Testis (tissue), 3 donors: ENCODE results near the gene GAS5. TPM values are rescaled to one million over a fixed set of nuclear protein-coding genes. Genes with fewer than 3 reads are reported as not detected.

ENCODE experiments used
- DNase-seq: peaks from one replicate; pipeline ENCODE4 v3.0.0-alpha.2; 2019
- H3K27ac ChIP-seq, 2 donors: fragments of 200-600 bp; sonication (generic); one replicate each; pipeline ENCODE4 v1.5.1; 2019
- H3K27me3 ChIP-seq: fragments of 200-600 bp; sonication (generic); one replicate; pipeline ENCODE4 v1.5.1; 2019
- H3K36me3 ChIP-seq: fragments of 200-600 bp; sonication (generic); one replicate; pipeline ENCODE4 v1.5.1; 2017; ENCODE audit warnings: low read depth; ENCODE audit errors: missing control alignments
- H3K4me1 ChIP-seq: fragments of 200-600 bp; sonication (generic); one replicate; pipeline ENCODE4 v1.5.1; 2019
- H3K4me3 ChIP-seq, 2 donors: fragments of 200-600 bp; sonication (generic); one replicate each; pipeline ENCODE4 v1.5.1; 2017 to 2019
- H3K9me3 ChIP-seq: fragments of 200-600 bp; sonication (generic); one replicate; pipeline ENCODE4 v1.5.1; 2017
- POLR2A ChIP-seq: fragments of 450-650 bp; IDR thresholded peaks from one replicate; pipeline ENCODE4 v1.6.1; 2017; ENCODE audit warnings: antibody characterized with exemption, mild to moderate bottlenecking, moderate library complexity
- WGBS, 2 donors: methylation state at CpG; one replicate each; pipeline ENCODE4 v1.1.5; 2018; 5-methylcytosine and 5-hydroxymethylcytosine counted together
- intact Hi-C: fragments of 100-400 bp; cut with DNase I; formaldehyde crosslinking; loops from one replicate; pipeline ENCODE4 v1.15.1; 2023; ENCODE audit warnings: low total_unique reads
- polyA plus RNA-seq: library from polyadenylated mRNA; stranded (reverse); fragments of 350-450 nt; fragmentation: Illumina TruSeq; extraction: RNeasy Lipid Tissue Mini Kit (QIAGEN cat#74804); gene quantifications from one replicate; pipeline ENCODE4 v1.2.3, GENCODE V29; 2014; ENCODE audit warnings: low read depth, low replicate concordance; ENCODE audit not compliant: insufficient read depth
- total RNA-seq, 2 donors: library from RNA; depleted of rRNA; stranded (reverse); fragments of >200 nt; gene quantifications; one replicate each; pipeline ENCODE4 v1.2.3, GENCODE V29; 2016
- TF ChIP-seq, protein P1 (sequence below), 3 experiments: fragments of 450-650 bp in 2 of 3; fragments of 200-600 bp in 1 of 3; sonication (generic) in 1 of 3; IDR thresholded peaks; one replicate each; pipeline ENCODE4 v1.5.1; 2016 to 2019; ENCODE audit warnings: antibody characterized with exemption in 3 of 3, mild to moderate bottlenecking in 2 of 3, moderate library complexity in 1 of 3

GAS5 gene
- total and polyA plus RNA-seq, 3 donors from 2014 or later, result 101 to 158 (median 130) TPM

DNA sequence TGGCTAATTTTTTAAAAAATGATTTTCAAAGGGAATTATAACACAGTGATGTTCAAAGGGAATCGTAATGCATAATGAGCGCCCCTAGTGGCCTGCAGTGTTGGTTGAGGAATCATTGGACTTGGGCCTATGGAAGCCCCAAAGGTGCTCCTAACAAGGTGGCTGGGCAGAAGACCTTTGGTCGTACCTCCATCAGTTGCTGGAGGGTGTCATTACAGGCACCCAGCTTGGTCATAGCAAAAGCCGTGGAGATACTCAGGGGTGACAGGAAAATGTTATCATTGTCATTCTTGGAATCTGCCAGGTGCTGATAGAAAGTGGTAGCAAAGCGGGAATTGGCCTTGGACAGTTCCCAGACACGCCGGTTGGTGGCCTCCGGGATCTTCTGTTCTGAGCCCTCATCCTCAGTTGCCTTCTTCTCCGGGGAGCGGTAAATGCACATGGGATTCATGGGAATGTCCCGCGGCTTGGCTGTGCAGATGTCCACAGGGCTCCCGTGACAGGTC is 46.6 kb upstream of the GAS5 start:
- H3K4me3 ChIP-seq, result no peak overlapping the region
- no peaks in the 10 kb centered on the region for H3K4me1 ChIP-seq
- 83 to 90% methylated on average over 13 of the region's 13 CpGs for WGBS, 2 donors
- TF ChIP-seq POLR2A, result no peak
- TF ChIP-seq, protein P1, sequence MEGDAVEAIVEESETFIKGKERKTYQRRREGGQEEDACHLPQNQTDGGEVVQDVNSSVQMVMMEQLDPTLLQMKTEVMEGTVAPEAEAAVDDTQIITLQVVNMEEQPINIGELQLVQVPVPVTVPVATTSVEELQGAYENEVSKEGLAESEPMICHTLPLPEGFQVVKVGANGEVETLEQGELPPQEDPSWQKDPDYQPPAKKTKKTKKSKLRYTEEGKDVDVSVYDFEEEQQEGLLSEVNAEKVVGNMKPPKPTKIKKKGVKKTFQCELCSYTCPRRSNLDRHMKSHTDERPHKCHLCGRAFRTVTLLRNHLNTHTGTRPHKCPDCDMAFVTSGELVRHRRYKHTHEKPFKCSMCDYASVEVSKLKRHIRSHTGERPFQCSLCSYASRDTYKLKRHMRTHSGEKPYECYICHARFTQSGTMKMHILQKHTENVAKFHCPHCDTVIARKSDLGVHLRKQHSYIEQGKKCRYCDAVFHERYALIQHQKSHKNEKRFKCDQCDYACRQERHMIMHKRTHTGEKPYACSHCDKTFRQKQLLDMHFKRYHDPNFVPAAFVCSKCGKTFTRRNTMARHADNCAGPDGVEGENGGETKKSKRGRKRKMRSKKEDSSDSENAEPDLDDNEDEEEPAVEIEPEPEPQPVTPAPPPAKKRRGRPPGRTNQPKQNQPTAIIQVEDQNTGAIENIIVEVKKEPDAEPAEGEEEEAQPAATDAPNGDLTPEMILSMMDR (IDR thresholded peaks at IDR 0.05), result peak in 1 of 3 experiments; percentile 56
- H3K27me3 ChIP-seq, result no peaks in the 10 kb centered on the region
- H3K36me3 ChIP-seq, result no peaks in the 10 kb centered on the region
- H3K27ac ChIP-seq, result no peak overlapping the region
- H3K9me3 ChIP-seq, result no peaks in the 10 kb centered on the region
- intact Hi-C loops, result no loop called here
- peak; percentile 32 for DNase-seq

DNA sequence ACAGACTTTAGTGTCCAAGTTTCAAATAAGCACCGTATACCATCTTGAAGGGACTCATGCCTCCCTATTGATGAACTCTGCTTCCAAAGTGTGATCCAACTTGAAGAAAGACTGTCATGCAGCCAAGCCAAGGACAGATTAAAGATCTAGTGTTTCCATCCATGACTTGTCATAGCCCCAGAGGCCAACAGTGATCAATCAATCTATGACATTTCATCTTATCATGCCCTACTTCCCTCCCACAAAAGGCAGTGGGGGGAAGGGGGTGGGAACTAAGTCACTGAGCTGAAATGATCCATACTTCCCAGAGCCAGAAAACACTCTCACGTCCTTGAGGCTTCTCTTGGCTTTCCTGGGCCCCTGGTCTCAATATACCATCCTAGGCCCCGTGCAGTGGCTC is 45.3 kb upstream of the GAS5 start:
- no peaks in the 10 kb centered on the region for H3K9me3 ChIP-seq
- DNase-seq, result no peak
- no peaks in the 10 kb centered on the region for H3K27me3 ChIP-seq
- WGBS, 2 donors, result 91 to 92% methylated on average over 3 of the region's 3 CpGs
- H3K27ac ChIP-seq, result no peak overlapping the region
- no peaks in the 10 kb centered on the region for H3K4me1 ChIP-seq
- TF ChIP-seq, protein P1 (IDR thresholded peaks at IDR 0.05), result no peak
- TF ChIP-seq POLR2A, result no peak
- intact Hi-C loops, result no loop called here
- no peak overlapping the region for H3K4me3 ChIP-seq
- no peaks in the 10 kb centered on the region for H3K36me3 ChIP-seq

DNA sequence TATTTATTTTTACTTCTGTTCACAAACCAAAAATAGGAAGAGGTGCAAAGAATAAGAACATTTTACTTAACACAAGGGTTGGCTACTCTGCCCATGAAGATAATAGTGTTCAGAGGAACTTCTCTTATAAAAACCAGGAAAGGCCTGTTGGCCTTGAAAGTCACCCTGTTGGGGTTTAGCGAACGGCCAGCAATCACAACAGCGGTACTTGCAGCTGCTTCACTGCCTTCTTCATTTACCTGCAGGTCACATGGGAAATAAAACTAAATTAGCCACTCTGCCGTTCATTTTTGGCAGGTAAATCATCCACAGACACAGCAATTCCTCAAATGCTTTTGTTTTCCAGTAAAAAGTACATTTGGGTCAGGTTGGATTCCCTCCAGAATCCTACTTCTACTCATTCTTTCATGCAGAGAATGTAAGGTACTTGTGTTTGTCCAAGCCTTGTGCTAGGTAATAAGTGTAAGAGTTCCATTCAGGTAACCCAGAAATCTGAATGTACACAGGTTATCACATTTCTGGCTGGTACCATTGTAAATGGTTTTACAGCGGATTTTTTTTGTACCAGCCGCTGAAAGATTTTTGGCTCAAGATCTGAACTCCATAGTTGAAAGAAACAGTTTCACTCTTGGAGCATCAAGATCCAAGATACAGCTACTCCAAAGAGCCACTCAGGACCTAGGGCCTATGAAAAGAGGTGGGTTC is 36.2 kb upstream of the GAS5 start:
- H3K27me3 ChIP-seq, result no peaks in the 10 kb centered on the region
- DNase-seq, result no peak
- H3K9me3 ChIP-seq, result no peaks in the 10 kb centered on the region
- intact Hi-C loops, result no loop called here
- no peak overlapping the region for H3K27ac ChIP-seq
- H3K4me1 ChIP-seq, result no peaks in the 10 kb centered on the region
- 57 to 70% methylated on average over 6 of the region's 6 CpGs for WGBS, 2 donors
- TF ChIP-seq, protein P1 (IDR thresholded peaks at IDR 0.05), result no peak
- H3K4me3 ChIP-seq, result no peak overlapping the region
- H3K36me3 ChIP-seq, result no peaks in the 10 kb centered on the region

DNA sequence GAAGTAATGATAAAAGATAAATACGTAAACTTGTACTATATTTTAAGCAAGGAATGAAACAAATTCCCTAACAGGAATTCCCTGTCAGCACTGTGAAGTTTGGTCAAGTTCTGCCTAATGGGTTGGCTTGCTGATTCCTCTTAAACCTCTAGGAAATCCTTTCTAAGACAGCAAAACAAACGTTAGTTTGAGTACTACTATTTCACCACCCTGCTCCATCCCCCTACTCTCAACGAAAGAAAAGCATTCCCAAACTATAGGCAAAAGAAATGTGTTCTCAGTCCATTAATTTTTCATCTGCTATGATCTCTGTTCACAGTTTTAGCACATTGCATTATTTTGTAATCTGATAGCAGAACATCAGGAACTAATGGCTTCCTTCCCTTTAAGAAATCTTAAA is 33.2 kb upstream of the GAS5 start:
- Histone ChIP-seq H3K36me3 (no peaks in the 10 kb centered on the region), H3K27me3 (no peaks in the 10 kb centered on the region), H3K27ac (no peak overlapping the region), H3K4me3 (no peak overlapping the region), H3K4me1 (no peaks in the 10 kb centered on the region), H3K9me3 (no peaks in the 10 kb centered on the region)
- no peak for TF ChIP-seq POLR2A
- TF ChIP-seq, protein P1 (IDR thresholded peaks at IDR 0.05), result no peak
- 54 to 62% methylated on average over 3 of the region's 3 CpGs for WGBS, 2 donors
- DNase-seq, result no peak
- intact Hi-C loops, result no loop called here

DNA sequence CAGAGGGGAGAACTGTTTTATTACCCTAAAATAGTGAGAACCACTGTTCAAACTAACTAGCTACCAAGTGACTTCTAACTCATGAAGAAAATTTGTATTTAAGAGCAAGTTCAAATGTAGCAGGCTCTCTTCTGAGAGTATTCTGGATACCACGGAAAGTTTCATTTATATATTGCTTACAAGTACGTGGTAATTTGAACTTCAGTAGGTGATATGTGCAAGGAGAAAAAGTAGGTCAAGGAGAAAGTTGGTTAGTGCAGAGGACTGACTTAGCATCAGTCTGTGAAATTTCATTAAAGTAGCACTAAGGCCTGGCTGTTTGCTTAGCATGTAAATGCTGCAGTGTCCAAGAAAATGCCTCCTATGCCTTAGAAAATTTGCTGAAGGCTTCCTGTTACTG is 32.6 kb upstream of the GAS5 start:
- 20 to 43% methylated on average over 2 of the region's 2 CpGs for WGBS, 2 donors
- Histone ChIP-seq H3K4me3 (no peak overlapping the region), H3K36me3 (no peaks in the 10 kb centered on the region), H3K27me3 (no peaks in the 10 kb centered on the region), H3K27ac (no peak overlapping the region), H3K9me3 (no peaks in the 10 kb centered on the region), H3K4me1 (no peaks in the 10 kb centered on the region)
- intact Hi-C loops, result no loop called here
- DNase-seq, result no peak
- TF ChIP-seq POLR2A, result no peak
- TF ChIP-seq, protein P1 (IDR thresholded peaks at IDR 0.05), result no peak
